OCI-LY7 (cell line): ENCODE measurements around the gene CTNNA3. TPM values are rescaled to one million over a fixed set of nuclear protein-coding genes. Genes with fewer than 3 reads are reported as not detected.

Experiments
- BruUV-seq: library from RNA; stranded (reverse); fragments of 400-500 nt; replicated peaks from 2 replicates; lab custom pipeline; 2021; lab: Mats Ljungman, UMichigan
- CTCF ChIA-PET: fragments of 300-600 bp; sonication (Branson Sonifier 250); formaldehyde crosslinking; loops from one replicate; lab custom pipeline; 2022; ENCODE audit warnings: antibody characterized with exemption; ENCODE audit not compliant: unreplicated experiment; lab: Charles Lee
- POLR2A ChIA-PET: fragments of 300-600 bp; sonication (Branson Sonifier 250); formaldehyde crosslinking; loops from one replicate; lab custom pipeline; 2022; ENCODE audit warnings: antibody characterized with exemption; lab: Charles Lee
- DNase-seq: peaks from one replicate; pipeline ENCODE4 v3.0.0-alpha.2; 2015; ENCODE audit warnings: low spot score
- H2AFZ ChIP-seq: fragments of 200-600 bp; sonication (generic), shearing (Covaris generic); 2 replicates; pipeline ENCODE4 v1.6.1; 2014; ENCODE audit warnings: mild to moderate bottlenecking, antibody characterized with exemption, low read length, moderate library complexity
- H3K27ac ChIP-seq: fragments of 200-600 bp; sonication (generic); 2 replicates; pipeline ENCODE4 v1.5.1; 2014; ENCODE audit warnings: mixed run types, low read depth, mild to moderate bottlenecking, moderate library complexity, low read length, inconsistent platforms; ENCODE audit not compliant: poor library complexity, severe bottlenecking
- H3K36me3 ChIP-seq: fragments of 200-600 bp; sonication (generic); 2 replicates; pipeline ENCODE4 v1.6.1; 2014; ENCODE audit warnings: mild to moderate bottlenecking, antibody characterized with exemption, low read length, moderate library complexity, mixed read lengths; ENCODE audit not compliant: insufficient read depth
- H3K4me1 ChIP-seq: fragments of 200-600 bp; sonication (generic); 2 replicates; pipeline ENCODE4 v1.5.1; 2014; ENCODE audit warnings: mild to moderate bottlenecking, low read length; ENCODE audit not compliant: insufficient read depth, poor library complexity, severe bottlenecking
- H3K4me2 ChIP-seq: fragments of 200-600 bp; sonication (generic); 2 replicates; pipeline ENCODE4 v1.6.1; 2014; ENCODE audit warnings: mild to moderate bottlenecking, low read length
- H3K4me3 ChIP-seq: fragments of 200-600 bp; sonication (generic); 2 replicates; pipeline ENCODE4 v1.5.1; 2014; ENCODE audit warnings: mild to moderate bottlenecking, low read depth, low read length; ENCODE audit not compliant: poor library complexity, severe bottlenecking
- H3K79me2 ChIP-seq: fragments of 200-600 bp; sonication (generic); 2 replicates; pipeline ENCODE4 v1.6.1; 2016; ENCODE audit warnings: low read depth, mild to moderate bottlenecking, low read length, moderate library complexity, mixed read lengths; ENCODE audit not compliant: insufficient read depth
- H3K9me2 ChIP-seq: fragments of 200-600 bp; sonication (generic); 2 replicates; pipeline ENCODE4 v1.6.1; 2016; ENCODE audit warnings: mild to moderate bottlenecking, low read length, mixed read lengths; ENCODE audit not compliant: insufficient read depth
- H3K9me3 ChIP-seq: fragments of 200-600 bp; sonication (generic); 2 replicates; pipeline ENCODE4 v1.6.1; 2014; ENCODE audit warnings: mild to moderate bottlenecking, mixed run types, low read length, mixed read lengths
- H4K20me1 ChIP-seq: fragments of 200-600 bp; sonication (generic); 2 replicates; pipeline ENCODE4 v1.6.1; 2014; ENCODE audit warnings: mild to moderate bottlenecking, antibody characterized with exemption, low read length, moderate library complexity, mixed read lengths; ENCODE audit not compliant: insufficient read depth
- EZH2phosphoT487 ChIP-seq: fragments of 200-600 bp; sonication (generic); IDR thresholded peaks from 2 replicates; pipeline ENCODE4 v1.6.1; 2018; ENCODE audit warnings: low read depth, borderline replicate concordance, mild to moderate bottlenecking, mixed run types, antibody characterized with exemption, low read length, moderate library complexity, mixed read lengths
- intact Hi-C: fragments of 100-400 bp; cut with micrococcal nuclease; formaldehyde crosslinking; loops from one replicate; pipeline ENCODE4 v1.10.0; 2022; ENCODE audit not compliant: unreplicated experiment
- total RNA-seq, 2 experiments: library from RNA; depleted of rRNA in 1 of 2; stranded (reverse); fragments of >200 nt in 1 of 2; shearing (Covaris generic) in 1 of 2; gene quantifications; 2 replicates each; pipeline ENCODE4 v1.2.3, GENCODE V29; 2014 to 2022
- TF ChIP-seq, protein P1 (sequence below): fragments of 200-600 bp; sonication (generic); conservative IDR thresholded peaks from 2 replicates; pipeline ENCODE4 v1.5.1; 2014; ENCODE audit warnings: mild to moderate bottlenecking, antibody characterized with exemption, low read length, moderate library complexity, mixed read lengths

CTNNA3 gene
- total RNA-seq, 2 experiments from 2014 or later = not detected

GRCh38 chr10:66744915-66745314 is 951.1 kb downstream of the CTNNA3 start:
- POLR2A ChIA-PET = interaction anchor here (0.6 to 0.7 kb wide), 3 partner anchors 14 to 580 kb away, joined by 3 read pairs; no protein-coding TSS in a partner anchor
- CTCF ChIA-PET = no interaction called here
- Histone ChIP-seq H3K36me3 (no peaks in the 10 kb centered on the region), H3K9me3 (no peaks in the 10 kb centered on the region), H3K4me2 (no peak overlapping the region), H3K4me3 (no peak overlapping the region), H3K79me2 (no peaks in the 10 kb centered on the region), H3K27ac (no peak overlapping the region), H2AFZ (no peak overlapping the region), H3K4me1 (no peaks in the 10 kb centered on the region), H3K9me2 (no peaks in the 10 kb centered on the region), H4K20me1 (no peaks in the 10 kb centered on the region)
- BruUV-seq = no TSS peak
- no peak for DNase-seq
- TF ChIP-seq EZH2phosphoT487 = no peak
- TF ChIP-seq, protein P1, sequence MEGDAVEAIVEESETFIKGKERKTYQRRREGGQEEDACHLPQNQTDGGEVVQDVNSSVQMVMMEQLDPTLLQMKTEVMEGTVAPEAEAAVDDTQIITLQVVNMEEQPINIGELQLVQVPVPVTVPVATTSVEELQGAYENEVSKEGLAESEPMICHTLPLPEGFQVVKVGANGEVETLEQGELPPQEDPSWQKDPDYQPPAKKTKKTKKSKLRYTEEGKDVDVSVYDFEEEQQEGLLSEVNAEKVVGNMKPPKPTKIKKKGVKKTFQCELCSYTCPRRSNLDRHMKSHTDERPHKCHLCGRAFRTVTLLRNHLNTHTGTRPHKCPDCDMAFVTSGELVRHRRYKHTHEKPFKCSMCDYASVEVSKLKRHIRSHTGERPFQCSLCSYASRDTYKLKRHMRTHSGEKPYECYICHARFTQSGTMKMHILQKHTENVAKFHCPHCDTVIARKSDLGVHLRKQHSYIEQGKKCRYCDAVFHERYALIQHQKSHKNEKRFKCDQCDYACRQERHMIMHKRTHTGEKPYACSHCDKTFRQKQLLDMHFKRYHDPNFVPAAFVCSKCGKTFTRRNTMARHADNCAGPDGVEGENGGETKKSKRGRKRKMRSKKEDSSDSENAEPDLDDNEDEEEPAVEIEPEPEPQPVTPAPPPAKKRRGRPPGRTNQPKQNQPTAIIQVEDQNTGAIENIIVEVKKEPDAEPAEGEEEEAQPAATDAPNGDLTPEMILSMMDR = no peak
- intact Hi-C loops = no loop called here

- CTCF ChIA-PET = no interaction called here
- intact Hi-C loops = no loop called here
- no peak overlapping the region for H3K4me2 ChIP-seq
- H4K20me1 ChIP-seq = no peaks in the 10 kb centered on the region
- no peaks in the 10 kb centered on the region for H3K79me2 ChIP-seq
- no peak for DNase-seq
- POLR2A ChIA-PET = no interaction called here
- H3K4me1 ChIP-seq = no peaks in the 10 kb centered on the region
- H3K4me3 ChIP-seq = no peak overlapping the region
- no peaks in the 10 kb centered on the region for H3K9me2 ChIP-seq
- no TSS peak for BruUV-seq
- no peaks in the 10 kb centered on the region for H3K36me3 ChIP-seq
- TF ChIP-seq, protein P1 = no peak
- no peak for TF ChIP-seq EZH2phosphoT487
- H3K9me3 ChIP-seq = no peaks in the 10 kb centered on the region
- no peak overlapping the region for H2AFZ ChIP-seq
- H3K27ac ChIP-seq = no peak overlapping the region
These were observed 958.8 kb downstream of the CTNNA3 start for GRCh38 chr10:66737241-66737640.

DNA sequence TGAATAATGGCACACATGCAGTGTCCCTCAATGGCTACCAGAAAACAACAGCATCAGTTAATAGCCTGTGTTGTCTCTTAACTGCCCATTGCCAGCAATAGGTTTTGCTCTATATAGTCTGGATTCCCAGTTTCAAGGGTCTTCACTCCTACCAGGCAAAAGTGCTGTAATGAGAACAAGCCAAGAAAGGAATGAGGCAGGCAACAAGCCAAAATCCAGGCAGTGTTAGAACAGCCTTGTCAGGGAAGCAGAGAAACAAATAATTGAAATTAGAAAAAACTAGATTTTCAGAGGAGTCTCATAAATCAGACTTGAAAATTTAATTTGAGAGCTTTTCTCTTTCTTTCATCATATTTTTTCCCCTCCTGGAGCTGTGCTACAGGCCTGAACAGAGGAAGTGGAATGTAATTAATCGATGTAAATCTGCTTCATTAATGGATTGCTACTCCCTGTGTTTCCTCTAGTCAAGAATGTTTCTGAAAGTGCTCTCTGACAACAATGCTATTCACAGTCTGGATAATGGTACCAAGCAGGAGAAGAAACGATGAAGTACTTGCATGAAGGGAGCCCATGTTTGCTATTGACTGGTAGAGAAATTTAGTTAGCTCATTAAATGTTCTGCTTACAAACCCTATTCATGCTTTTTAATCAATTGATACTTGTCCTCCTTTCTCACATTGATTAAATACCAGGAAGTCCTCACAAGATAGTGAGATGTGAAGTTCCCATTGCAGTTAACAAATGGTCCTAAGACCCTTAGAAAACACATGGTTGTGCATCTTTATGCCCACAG is 972.2 kb downstream of the CTNNA3 start:
- Histone ChIP-seq H4K20me1 (no peaks in the 10 kb centered on the region), H3K4me2 (no peak overlapping the region), H3K4me1 (no peaks in the 10 kb centered on the region), H3K79me2 (no peaks in the 10 kb centered on the region), H3K4me3 (no peak overlapping the region), H3K27ac (no peak overlapping the region), H3K9me2 (no peaks in the 10 kb centered on the region), H3K9me3 (no peaks in the 10 kb centered on the region), H3K36me3 (no peaks in the 10 kb centered on the region), H2AFZ (no peak overlapping the region)
- intact Hi-C loops = no loop called here
- no TSS peak for BruUV-seq
- POLR2A ChIA-PET = interaction anchor here (0.6 kb wide), 1 partner anchor 22 kb away, joined by 4 read pairs; no protein-coding TSS in a partner anchor
- CTCF ChIA-PET = no interaction called here
- TF ChIP-seq, protein P1 = no peak
- TF ChIP-seq EZH2phosphoT487 = no peak
- no peak for DNase-seq
